GM19324 (cell line): ENCODE measurements around the gene CP.
"Not testable (repeated sequence)": the region's sequence is repeated elsewhere in the genome, so short reads cannot be mapped to it uniquely, and the experiment has no call there.

Experiments
- ATAC-seq: cut with Tn5 transposase; IDR thresholded peaks from one replicate; pipeline ENCODE4 v1.9.1; 2021; ENCODE audit warnings: mild to moderate bottlenecking, moderate library complexity; ENCODE audit not compliant: unreplicated experiment, low FRiP score

The CP gene

DNA sequence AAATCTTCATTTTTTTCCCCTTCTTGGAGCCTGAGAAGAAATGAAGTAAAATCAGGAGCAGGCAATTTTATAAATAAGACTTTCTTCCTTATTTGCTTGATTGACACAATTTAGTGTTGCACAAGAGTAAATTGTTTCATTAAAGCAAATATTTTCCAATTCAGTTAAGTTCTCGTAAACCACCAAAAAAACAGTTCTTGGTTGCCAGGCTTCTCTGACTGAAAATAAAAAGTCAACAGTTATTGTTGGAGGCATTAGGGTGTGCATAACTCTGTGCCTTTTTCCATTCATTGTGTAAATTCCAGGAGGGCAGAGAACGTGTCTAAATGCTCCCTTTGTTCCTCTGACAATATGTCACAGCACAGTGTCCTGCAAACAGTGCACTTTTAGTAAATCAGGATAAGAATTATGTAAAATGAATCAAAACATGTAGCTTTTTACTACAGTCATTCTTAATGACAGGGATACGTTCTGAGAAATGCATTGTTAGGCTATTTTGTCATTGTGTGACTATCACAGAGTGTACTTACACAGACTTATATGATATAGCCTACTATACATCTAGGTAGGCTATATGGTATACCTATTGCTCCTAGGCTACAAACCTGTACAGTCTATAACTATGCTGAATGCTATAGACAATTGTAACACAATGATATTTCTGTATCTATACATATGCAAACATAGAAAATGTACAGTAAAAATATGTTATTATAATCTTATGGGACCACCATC is at the start of gene CP:
TSS of gene CP (minus strand) at position 47 of the 735 bp plus-strand sequence. CDS start at position 10, 37 bp downstream.
- ATAC-seq = no peak

DNA sequence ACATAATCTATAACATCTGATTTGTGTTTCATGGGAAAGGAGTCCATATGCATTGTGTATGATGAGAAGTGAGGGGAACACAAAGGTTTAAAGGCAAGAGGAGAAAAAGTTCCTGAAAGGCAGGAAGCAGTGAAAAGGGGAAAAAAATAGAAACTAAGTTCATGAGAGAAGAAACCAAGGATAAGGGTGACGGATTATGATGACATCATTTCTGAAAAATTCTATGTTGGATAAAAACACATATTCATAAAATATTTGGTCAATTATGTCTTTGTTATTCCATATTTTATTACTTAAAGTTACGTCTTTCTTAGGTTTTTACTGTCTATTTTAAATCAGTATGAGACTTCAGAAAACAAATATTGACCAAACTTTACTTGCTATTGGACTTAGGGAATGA is 48.6 kb upstream of the CP start:
- ATAC-seq = no peak

DNA sequence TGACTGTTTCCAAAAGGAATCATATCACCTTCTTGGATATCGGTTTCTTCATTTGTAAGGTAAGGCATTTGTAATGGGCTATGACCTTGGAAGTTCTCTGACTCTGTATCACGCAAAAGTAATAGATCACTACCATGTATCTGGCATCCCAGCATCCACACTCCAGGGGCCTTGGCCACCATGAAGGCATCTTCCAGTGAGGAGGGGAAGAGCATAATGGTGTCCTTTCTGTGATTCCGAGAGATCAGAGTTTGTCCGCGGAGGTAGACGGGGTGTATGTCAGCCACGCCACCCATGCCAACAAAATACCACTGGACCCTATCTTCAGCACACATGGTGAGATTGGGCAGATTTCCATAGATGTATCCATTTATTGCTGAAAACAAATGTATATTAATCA is 48.1 kb upstream of the CP start:
- ATAC-seq = no peak

DNA sequence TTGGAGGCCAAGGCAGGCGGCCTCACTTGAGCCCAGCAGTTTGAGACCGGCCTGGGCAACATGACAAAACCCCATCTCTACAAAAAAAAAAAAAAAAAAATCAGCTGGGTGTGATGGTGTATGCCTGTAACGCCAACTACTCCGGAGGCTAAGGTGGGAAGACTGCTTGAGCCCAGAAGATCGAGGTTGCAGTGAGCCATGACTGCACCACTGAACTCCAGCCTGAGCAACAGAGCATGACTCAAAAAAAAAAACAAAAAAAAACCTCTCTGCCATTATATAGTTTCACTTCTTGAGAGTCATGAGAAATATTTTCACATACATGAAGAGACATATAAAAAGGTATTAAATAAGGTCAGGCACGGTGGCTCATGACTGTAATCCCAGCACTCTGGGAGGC is 45.9 kb upstream of the CP start:
- no peak for ATAC-seq

DNA sequence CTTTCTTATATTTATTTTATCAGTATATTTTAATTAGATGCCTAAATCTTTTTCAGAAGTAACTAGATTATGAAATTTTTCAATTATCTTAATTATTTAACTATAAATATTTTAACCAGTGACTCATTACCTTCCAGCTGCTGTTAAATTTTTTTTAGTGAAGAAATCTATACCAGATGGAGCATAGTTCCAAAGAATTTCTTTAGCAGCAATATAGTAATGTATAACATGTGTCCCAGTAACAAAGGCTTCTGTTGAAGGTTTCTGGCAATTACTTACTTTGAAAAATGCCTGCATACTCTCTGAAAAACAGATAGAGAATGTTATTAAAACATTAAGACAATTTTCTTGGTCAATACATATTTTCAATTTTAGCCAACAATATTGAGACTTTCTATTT is 45.1 kb upstream of the CP start:
- ATAC-seq = no peak

DNA sequence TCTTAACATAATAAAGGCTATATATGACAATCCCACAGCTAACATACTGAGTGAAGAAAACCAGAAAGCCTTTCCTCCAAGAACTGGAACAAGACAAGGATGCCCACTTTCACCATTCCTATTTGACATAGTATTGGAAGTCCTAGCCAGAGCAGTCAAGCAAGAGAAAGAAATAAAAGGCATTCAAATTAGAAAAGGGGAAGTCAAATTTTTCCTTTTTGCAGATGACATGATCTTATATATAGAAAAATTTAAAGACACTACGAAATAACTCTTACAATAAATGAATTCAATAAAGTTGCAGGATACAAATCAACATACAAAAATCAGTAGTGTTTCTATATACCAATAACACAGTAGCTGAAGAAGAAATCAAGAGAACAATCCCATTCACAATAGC is 42.2 kb upstream of the CP start:
- ATAC-seq = no peak

DNA sequence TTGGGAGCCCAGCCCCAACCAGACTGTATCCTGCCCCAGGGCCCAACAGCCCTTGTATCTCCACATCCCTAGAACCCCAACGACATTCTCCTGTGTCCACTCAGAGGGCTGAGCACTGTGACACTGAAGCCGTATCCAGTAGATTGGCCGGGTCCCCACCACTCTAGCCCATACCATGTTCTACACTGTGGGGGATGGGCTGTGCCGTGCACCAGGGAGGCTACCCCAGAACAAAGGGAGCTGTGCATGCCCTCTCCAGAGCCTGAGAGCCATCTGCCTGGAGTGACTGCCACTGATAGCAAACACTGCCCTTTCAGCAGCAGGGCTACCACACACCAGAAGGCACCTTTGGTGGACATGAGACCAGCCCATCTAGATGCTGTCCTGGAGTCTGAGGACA is 37.1 kb upstream of the CP start:
- ATAC-seq = no peak

DNA sequence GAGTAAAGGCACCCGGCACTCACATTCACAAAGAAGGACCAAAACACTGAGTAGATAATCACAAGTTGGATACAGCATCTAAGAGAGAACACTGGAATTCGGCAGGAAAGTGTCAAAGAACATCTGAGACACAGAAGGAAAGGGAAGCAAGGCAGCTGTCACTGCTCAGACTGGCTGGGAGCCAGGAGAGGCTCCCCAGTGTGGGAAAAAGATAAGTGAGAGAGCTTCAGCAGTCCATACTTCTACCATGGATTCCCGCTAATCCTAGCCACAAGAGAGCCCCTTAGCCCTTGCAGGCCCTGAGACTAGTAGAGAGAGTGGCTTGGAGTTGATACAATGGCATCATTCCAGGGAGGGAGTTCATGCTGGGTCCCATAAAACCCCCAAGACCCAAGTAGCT is 36.7 kb upstream of the CP start:
- ATAC-seq = no peak

DNA sequence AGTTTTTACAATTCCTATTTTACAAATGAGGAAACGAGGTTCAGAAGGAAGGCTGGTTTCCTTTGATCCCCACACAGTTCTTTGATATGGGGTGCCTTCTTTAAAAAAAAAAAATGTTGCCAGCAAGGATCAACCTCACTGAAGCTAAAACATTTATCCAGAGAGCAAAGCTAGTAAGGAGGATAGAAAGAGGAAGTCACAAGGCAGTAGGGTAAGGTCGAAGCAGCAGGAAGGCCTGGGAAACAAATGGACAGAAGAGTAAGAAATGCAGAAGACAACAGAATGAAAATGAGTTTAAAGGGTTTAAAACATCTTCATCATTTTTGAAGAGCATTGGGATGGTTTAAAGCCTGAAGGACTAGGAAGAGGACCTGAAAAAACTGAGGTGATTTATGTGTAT is 30.6 kb upstream of the CP start:
- no peak for ATAC-seq

DNA sequence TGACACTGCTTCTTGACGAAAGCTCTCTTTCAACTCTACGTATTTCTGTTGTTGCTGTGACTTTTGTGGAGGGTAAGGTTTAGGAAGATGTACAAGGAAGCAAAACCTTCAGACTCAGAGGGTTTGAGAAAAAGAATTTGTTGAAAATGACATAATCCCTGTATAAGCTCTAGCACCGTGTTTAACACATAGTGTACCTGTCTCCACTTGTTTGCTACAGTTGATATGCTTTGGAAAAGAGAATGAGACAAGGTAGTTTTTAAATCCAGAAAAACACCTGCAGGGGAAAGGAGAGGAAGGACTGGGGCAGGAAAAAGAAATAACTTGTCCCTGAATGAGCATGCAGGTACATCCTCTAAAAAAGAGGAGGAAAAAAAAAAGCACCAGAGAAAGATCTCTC is 29.6 kb upstream of the CP start:
- ATAC-seq = no peak

DNA sequence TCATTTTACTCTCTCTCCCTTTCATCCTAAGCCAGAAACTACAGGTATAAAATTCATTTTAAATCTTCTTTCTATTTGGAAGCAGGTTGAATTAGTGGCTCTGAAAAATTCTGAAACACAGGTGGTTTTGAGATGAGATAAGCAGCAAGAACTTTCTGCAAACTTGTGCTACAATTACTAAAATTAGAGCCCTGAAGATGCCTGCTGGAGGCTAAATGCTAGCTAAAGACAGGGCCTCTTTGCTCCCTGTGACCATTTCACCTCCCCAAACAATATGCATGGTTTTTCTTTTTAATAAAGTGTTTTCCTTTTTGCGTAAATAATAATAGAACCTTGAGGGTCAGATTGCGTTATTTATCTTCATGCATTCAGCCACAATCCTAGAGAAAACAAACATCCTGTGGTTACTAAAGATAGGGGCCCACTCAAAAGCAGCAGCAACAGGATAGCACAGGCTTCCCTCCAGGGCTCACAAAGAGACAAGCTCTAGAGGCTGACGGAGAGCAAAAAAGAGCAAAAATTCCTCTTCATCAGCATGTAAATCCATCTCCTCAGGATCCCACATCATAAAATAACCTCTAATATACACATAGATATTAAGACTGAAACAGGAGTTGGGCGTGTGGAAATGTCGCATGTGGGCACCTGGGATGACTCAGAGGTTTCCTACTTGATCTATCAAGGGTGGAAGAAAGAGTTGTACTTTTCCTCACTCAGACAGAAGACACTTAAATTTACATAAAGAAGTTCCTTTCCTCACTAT is 26.5 kb upstream of the CP start:
- ATAC-seq = no peak

DNA sequence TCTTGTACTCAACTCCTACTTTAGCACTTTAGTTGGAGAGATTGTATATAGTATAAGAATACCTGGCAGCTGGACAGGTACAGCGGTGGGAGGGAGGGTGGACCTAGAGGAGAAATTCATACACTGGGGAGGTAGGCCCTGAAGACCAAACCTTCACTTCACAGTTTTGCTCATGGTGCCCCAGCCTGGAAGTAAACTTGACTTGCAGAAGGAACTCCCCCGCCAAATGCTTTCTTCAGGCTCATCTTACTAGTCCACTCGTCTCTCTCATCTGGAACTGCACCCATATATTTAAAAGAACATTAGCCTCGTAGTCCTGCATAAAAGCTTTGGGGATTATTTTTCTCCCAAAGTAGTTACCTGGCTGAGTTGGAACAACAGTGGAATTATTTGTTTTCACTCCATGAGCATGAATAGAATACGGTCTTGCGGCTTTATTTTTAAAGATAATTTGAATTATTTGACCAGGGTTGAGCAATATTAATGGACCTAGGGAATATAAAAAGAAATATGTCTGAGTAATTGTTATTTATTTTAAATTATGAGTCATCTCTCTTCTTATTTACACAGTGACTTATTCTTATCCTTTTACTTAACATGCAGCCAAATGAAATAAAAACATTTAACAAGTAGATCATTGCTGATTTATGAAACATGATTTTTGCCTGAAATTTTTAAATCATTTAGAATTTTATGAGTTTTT is 25.5 kb upstream of the CP start:
- ATAC-seq = no peak

DNA sequence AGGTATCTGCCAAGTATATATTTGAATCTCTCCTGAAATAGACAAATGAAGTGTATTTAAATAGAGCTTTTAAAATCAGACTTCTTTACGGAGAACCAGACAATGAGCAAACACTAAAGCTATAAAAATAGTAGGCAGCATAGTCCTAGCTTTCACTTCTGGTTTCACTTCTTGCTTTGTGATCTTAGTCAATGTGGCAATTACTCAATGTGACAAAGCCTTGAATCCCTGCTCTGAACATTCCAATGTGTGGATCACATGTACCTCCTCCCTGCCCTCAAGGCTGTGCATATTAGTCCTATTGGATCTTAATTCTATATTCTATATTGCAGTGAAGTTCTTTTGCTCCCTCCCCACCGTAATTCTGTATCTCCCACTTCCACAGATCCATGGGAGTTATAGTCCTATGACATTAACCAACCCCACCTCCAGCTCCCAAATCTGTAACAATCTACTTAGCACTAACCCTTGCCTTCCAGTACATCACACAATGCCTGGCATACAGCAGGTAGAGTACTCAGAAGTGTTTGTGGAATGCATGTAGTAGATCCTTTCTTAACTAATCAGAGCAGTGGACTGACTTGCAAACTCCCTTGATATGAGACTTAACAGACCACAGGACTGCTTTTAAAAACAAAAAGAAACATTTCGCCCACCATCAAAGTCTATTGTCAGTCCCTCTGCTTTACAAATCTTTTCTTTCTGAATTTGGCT is 24.3 kb upstream of the CP start:
- peak; percentile 79 for ATAC-seq

DNA sequence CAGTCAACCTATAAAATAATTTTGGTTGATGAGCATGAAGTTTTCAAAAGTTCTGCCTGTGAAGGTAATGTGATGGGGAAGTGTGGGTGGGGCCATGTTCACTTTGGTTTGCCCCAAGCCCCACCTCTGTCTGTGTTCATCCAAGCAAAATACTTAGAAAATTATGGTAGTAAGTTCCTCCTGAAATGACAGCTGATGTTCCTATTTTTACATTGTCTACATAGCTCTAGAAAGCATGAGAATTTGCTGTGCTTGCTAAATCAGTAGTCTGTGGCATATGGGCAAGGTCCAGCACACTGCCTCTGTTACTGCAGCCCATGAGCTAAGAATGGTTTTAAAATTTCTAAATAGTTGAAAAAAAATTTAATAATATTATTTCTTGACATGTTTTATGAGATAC is 21.9 kb upstream of the CP start:
- no peak for ATAC-seq

DNA sequence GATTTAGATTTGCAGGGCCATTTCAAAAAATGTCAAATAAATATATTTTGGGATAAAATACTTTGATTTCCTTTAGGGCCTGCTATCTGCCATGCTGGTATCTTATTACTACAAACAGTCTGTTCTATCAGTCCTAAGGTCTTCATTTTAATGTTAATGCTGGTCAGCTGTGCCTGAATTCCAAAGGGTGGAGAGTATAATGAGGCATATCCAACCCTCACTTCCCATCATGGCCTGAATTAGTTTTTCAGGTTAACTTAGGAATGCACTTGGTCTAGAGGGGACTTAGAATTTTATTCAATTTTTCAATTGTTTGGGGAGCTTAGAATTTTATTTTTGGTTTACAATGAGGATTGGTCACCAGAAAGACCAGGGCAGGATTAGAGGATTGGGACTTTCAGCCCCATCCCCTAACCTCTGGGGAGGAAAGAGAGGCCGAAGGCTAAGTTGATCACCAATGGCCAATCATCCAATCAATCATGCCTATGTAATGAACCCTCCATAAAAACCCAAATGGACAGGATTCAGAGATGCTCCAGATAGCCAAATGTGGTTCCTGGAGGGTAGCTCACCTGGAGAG is 17.8 kb upstream of the CP start:
- ATAC-seq = no peak

DNA sequence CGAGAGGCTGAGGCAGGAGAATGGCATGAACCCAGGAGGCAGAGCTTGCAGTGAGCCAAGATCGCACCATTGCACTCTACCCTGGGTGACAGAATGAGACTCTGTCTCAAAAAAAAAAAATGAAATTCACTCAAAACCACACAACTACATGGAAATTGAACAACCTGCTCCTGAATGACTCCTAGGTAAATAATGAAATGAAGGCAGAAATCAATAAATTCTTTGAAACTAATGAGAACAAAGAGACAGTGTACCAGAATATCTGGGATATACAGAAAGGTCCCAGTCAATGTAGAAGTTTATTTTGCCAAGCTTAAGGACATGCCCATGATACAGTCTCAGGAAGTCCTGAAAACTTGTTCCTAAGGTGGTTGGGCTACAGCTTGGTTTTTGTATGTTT is 16.6 kb upstream of the CP start:
- ATAC-seq = not testable (repeated sequence)

DNA sequence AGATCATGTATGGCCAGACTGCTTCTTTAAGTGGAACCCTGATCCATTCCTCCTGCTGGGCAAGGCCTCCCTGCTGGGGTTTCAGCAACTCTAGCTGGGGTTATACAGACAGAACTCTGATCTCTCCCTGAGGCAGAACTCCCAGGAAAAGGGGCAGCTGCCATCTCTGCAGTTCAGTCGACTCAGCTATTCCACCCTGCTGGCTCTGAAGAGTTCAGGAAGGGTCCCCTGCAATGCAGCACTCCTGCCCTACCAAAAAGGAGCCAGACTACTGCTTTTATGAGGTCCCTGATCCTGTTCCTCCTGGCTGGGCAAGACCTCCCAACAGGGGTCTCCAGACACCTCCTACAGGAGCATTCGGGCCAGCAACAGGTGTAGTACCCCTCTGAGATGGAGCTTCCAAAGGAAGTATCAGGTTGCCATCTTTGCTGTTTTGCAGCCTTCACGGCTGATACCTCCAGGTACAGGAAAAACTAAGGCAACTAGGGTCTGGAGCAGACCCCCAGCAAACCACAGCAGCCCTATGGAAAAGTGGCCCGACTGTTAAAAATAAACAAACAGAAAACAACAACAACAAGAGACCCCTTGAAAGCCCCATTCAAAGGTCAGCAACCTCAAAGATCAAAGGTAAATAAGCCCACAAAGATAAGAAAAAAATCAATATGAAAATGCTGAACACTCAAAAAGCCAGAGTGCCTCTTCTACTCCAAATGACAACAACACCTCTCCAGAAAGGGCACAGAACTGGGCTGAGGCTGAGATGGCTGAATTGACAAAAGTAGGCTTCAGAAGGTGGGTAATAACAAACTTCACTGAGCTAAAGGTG is 14.2 kb upstream of the CP start:
- no peak for ATAC-seq

DNA sequence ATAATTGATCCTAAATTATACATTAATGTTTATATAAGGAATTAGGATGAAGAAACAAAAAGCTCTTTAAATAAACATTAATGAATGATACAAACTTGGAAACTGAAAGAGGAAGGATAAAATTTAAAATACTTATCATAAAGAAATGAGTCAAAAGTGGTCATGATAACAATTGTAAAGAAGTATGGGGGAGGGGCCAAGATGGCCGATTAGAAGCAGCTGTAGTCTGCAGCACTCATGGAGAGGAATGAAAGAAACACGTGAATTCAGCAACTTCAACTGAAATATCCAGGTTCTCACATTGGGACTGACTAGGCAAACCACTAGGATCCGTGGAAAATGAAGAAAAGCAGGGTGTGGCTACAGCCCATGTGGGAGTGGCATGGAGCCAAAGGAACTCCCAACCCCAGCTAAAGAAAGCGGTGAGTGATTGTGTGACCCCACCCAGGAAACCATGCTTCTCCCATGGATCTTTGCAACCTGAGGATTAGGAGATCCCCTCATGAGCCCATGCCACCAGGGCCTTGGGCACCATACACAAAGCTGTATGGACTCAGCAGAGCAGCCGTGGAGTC is 13.1 kb upstream of the CP start:
- ATAC-seq = no peak

DNA sequence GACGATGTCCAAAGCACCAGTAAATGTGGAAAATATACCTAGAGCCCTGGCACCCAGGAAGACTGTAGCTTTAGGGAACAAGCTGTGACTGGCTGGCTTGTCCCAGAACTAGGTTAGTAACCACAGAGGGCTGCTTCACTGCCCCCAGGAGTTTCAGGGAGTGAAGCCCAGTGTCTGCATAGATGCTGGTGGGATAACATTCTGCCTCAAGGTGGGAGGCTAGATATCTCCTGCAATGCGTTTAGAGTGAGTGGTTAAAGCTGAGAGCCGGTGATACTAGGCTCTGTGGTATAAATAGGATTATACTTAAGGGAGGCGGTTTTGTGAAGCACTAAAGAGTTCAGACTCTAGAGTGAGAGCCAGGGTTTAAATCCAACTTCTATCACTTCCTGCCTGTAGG is 11.7 kb upstream of the CP start:
- no peak for ATAC-seq
